Activated CD4-positive, alpha-beta T cell treated with anti-CD3 and anti-CD28 coated beads for 48 hours (primary cell): ENCODE data around the gene SPC25.
"Not testable (repeated sequence)": the region's sequence is repeated elsewhere in the genome, so short reads cannot be mapped to it uniquely, and the experiment has no call there.

Source experiments
- DNase-seq: peaks from one replicate; pipeline ENCODE4 v3.0.0-alpha.2; 2020

The SPC25 gene

GRCh38 chr2:168890006-168890782 is at the start of gene SPC25:
Gene SPC25, minus strand, starts transcription at chr2:168890430. Its CDS starts 911 bp downstream, at chr2:168889519.
- peak; percentile 93 for DNase-seq

GRCh38 chr2:168939918-168940317 is 49.7 kb upstream of the SPC25 start:
- DNase-seq = no peak

GRCh38 chr2:168939061-168939460 is 48.8 kb upstream of the SPC25 start:
- no peak for DNase-seq

- DNase-seq = no peak
Measured at GRCh38 chr2:168935810-168936581, 45.8 kb upstream of the SPC25 start.

GRCh38 chr2:168934826-168935225 is 44.6 kb upstream of the SPC25 start:
- DNase-seq = no peak

- not testable (repeated sequence) for DNase-seq
Measured at GRCh38 chr2:168932174-168932573, 41.9 kb upstream of the SPC25 start.

- no peak for DNase-seq
Measured at GRCh38 chr2:168930242-168930641, 40.0 kb upstream of the SPC25 start.

GRCh38 chr2:168929031-168929430 is 38.8 kb upstream of the SPC25 start:
- DNase-seq = no peak

GRCh38 chr2:168928113-168928831 is 38.0 kb upstream of the SPC25 start:
- DNase-seq = no peak

GRCh38 chr2:168926621-168927386 is 36.6 kb upstream of the SPC25 start:
- no peak for DNase-seq

- DNase-seq = no peak
Measured at GRCh38 chr2:168920504-168921157, 30.4 kb upstream of the SPC25 start.

- DNase-seq = no peak
Measured at GRCh38 chr2:168916331-168916675, 26.1 kb upstream of the SPC25 start.

GRCh38 chr2:168915441-168916330 is 25.5 kb upstream of the SPC25 start:
- no peak for DNase-seq

- no peak for DNase-seq
Measured at GRCh38 chr2:168913495-168913894, 23.3 kb upstream of the SPC25 start.

GRCh38 chr2:168912901-168913369 is 22.7 kb upstream of the SPC25 start:
- DNase-seq = peak; percentile 14

- DNase-seq = no peak
Measured at GRCh38 chr2:168912466-168912865, 22.2 kb upstream of the SPC25 start.

GRCh38 chr2:168910330-168910729 is 20.1 kb upstream of the SPC25 start:
- no peak for DNase-seq

GRCh38 chr2:168907940-168908662 is 17.9 kb upstream of the SPC25 start:
- DNase-seq = no peak

- DNase-seq = no peak
Measured at GRCh38 chr2:168904358-168904757, 14.1 kb upstream of the SPC25 start.

- DNase-seq = no peak
Measured at GRCh38 chr2:168903888-168904287, 13.7 kb upstream of the SPC25 start.
